HL-60 (cell line): ENCODE data around the gene PROCA1.

Experiments
- DNase-seq, 2 experiments: peaks; one replicate each; pipeline ENCODE4 v3.0.0-alpha.2; 2010 to 2020; ENCODE audit warnings: low read depth in 1 of 2, low spot score in 1 of 2
- H3K27ac ChIP-seq: fragments of 250-450 bp; sonication (Bioruptor Pico); replicated peaks from 2 replicates; pipeline ENCODE4 v1.5.1; 2020; ENCODE audit warnings: mild to moderate bottlenecking, moderate library complexity
- H3K27me3 ChIP-seq: fragments of 250-450 bp; sonication (Bioruptor Pico); 2 replicates; pipeline ENCODE4 v1.5.1; 2021; ENCODE audit warnings: mild to moderate bottlenecking, moderate library complexity; ENCODE audit not compliant: insufficient read depth, poor library complexity, severe bottlenecking
- H3K4me3 ChIP-seq: replicated peaks from 2 replicates; pipeline ENCODE4 v1.5.1; 2011; ENCODE audit warnings: mild to moderate bottlenecking, control low read depth, low read length; ENCODE audit not compliant: insufficient read depth
- GABPA ChIP-seq: IDR thresholded peaks from 2 replicates; pipeline ENCODE4 v1.6.1; 2012; ENCODE audit warnings: low read depth
- POLR2AphosphoS5 ChIP-seq: IDR thresholded peaks from 2 replicates; pipeline ENCODE4 v1.6.1; 2012; ENCODE audit warnings: low read depth
- SPI1 ChIP-seq: IDR thresholded peaks from 2 replicates; pipeline ENCODE4 v1.6.1; 2012; ENCODE audit warnings: low read depth, mild to moderate bottlenecking, borderline replicate concordance
- TF ChIP-seq, protein P1 (sequence below): IDR thresholded peaks from one replicate; pipeline ENCODE4 v1.5.1; 2011; ENCODE audit warnings: low read length, control low read depth, inconsistent platforms; ENCODE audit not compliant: insufficient read depth
- TF ChIP-seq, protein P2 (sequence below): IDR thresholded peaks from 2 replicates; pipeline ENCODE4 v1.6.1; 2012; ENCODE audit warnings: low read depth; ENCODE audit not compliant: insufficient replicate concordance

The PROCA1 gene

DNA sequence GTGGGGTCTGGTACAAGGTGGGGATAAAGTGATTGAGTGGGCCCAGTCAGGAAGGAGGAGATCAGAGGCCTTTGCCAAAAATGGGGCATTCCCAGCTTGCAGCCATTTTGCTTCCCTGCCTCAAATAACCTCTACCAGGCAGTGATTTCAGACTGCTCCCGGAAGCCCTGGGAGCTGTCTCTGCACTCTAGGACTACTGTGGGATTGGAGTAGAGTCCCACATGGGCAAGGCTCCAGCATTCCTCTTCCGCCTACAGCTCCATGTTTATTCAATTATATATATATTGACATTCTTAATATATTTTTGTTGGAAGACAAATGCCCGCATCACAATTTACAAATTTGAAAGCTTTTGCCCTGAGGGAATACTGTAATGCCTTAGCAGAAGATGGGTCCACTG lies 36.2 kb downstream of the PROCA1 start:
- no peak overlapping the region for H3K27ac ChIP-seq

DNA sequence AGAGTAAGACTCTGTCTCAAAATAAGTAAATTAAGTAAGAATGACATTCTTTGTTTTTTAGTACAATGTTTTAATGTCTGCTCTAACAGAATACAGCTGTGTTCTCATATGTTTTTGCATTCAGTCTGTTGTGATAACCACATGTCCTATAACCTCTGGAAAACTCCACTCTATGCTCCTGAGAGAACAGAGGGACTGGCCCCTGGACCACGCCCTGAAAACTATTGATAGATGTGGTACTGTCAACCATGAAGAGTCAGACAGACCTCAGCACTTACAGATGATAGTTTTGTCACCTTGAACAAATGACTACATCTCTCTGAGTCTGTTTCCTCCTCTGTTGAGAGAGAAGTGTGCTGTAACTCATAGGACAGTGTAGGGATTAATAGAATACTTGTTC lies 41.8 kb downstream of the PROCA1 start:
- H3K4me3 ChIP-seq: no peak overlapping the region
- no peak for DNase-seq
- H3K27ac ChIP-seq: no peak overlapping the region
- TF ChIP-seq, protein P1, sequence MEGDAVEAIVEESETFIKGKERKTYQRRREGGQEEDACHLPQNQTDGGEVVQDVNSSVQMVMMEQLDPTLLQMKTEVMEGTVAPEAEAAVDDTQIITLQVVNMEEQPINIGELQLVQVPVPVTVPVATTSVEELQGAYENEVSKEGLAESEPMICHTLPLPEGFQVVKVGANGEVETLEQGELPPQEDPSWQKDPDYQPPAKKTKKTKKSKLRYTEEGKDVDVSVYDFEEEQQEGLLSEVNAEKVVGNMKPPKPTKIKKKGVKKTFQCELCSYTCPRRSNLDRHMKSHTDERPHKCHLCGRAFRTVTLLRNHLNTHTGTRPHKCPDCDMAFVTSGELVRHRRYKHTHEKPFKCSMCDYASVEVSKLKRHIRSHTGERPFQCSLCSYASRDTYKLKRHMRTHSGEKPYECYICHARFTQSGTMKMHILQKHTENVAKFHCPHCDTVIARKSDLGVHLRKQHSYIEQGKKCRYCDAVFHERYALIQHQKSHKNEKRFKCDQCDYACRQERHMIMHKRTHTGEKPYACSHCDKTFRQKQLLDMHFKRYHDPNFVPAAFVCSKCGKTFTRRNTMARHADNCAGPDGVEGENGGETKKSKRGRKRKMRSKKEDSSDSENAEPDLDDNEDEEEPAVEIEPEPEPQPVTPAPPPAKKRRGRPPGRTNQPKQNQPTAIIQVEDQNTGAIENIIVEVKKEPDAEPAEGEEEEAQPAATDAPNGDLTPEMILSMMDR: no peak
- TF ChIP-seq, protein P2, sequence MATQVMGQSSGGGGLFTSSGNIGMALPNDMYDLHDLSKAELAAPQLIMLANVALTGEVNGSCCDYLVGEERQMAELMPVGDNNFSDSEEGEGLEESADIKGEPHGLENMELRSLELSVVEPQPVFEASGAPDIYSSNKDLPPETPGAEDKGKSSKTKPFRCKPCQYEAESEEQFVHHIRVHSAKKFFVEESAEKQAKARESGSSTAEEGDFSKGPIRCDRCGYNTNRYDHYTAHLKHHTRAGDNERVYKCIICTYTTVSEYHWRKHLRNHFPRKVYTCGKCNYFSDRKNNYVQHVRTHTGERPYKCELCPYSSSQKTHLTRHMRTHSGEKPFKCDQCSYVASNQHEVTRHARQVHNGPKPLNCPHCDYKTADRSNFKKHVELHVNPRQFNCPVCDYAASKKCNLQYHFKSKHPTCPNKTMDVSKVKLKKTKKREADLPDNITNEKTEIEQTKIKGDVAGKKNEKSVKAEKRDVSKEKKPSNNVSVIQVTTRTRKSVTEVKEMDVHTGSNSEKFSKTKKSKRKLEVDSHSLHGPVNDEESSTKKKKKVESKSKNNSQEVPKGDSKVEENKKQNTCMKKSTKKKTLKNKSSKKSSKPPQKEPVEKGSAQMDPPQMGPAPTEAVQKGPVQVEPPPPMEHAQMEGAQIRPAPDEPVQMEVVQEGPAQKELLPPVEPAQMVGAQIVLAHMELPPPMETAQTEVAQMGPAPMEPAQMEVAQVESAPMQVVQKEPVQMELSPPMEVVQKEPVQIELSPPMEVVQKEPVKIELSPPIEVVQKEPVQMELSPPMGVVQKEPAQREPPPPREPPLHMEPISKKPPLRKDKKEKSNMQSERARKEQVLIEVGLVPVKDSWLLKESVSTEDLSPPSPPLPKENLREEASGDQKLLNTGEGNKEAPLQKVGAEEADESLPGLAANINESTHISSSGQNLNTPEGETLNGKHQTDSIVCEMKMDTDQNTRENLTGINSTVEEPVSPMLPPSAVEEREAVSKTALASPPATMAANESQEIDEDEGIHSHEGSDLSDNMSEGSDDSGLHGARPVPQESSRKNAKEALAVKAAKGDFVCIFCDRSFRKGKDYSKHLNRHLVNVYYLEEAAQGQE: no peak
- TF ChIP-seq GABPA: no peak
- TF ChIP-seq SPI1: no peak
- no peak for TF ChIP-seq POLR2AphosphoS5
- H3K27me3 ChIP-seq: no peaks in the 10 kb centered on the region

More for the DNA sequence above, 36.2 kb downstream of the PROCA1 start:
- no peak for DNase-seq
- H3K27me3 ChIP-seq: no peaks in the 10 kb centered on the region
- TF ChIP-seq POLR2AphosphoS5 (no peak), SPI1 (no peak)
- no peak overlapping the region for H3K4me3 ChIP-seq

DNA sequence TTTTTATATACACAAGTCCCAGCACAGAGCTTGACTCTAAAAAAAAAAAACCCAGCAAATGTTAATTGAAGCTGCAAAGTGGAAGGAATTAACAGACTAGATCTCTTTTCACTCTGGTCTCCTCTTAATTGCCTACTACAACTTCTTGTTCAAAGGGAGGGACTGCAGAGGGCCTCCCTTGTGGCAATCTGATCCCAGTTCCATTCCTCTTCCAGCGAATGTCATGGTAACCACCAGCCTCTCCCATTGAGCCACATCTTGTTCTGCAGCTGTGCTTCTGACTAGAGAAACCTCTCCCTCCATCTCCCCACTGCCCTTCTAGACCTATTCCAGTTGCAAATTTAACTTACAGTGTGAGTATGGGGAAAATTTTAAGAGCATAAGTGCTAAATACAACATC lies 43.8 kb downstream of the PROCA1 start:
- H3K27ac ChIP-seq: no peak overlapping the region
- no peaks in the 10 kb centered on the region for H3K27me3 ChIP-seq
- DNase-seq: no peak
- TF ChIP-seq GABPA (no peak), POLR2AphosphoS5 (no peak), SPI1 (no peak)
- TF ChIP-seq, protein P2: no peak
- TF ChIP-seq, protein P1: no peak
- H3K4me3 ChIP-seq: no peak overlapping the region

DNA sequence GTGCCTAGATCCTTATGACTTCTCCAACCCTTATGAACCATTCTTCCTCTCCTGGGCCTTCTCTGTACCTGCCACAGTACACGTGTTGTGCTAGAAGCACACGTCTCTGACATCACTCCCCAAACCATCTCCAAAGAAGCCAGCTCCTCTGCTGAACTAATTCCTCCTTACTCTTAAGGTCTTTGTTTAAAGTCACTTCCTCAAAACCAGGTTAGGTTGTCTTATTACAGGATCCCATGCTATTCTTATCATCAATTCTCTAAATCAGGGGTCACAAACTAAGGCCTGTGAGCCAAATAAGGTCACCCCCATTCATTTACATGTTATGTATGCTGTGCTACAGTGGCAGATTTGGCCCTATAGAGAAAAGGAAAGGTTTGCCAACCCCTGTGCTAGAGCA lies 45.7 kb downstream of the PROCA1 start:
- H3K27ac ChIP-seq: no peak overlapping the region
- H3K4me3 ChIP-seq: no peak overlapping the region
- peak in 1 of 2 experiments; percentile 9 for DNase-seq
- TF ChIP-seq GABPA (no peak), SPI1 (peak; percentile 88), POLR2AphosphoS5 (no peak)
- TF ChIP-seq, protein P2: no peak
- H3K27me3 ChIP-seq: no peaks in the 10 kb centered on the region
